ENCODE measurements around the gene FOXN1.
"Not testable (repeated sequence)": the region's sequence is repeated elsewhere in the genome, so short reads cannot be mapped to it uniquely, and the experiment has no call there.

The FOXN1 gene

GRCh38 chr17:28467456-28468025, 38.6 kb upstream of the FOXN1 start:
- TF ChIP-seq MAX (IDR thresholded peaks at IDR 0.05; ENCODE audit: low read depth, low read length) (no peak), POLR2A (IDR thresholded peaks at IDR 0.05; ENCODE audit: extremely low read depth, insufficient read length) (no peak), CTCF (IDR thresholded peaks at IDR 0.05; ENCODE audit: low read depth, low read length) (no peak), MYC (IDR thresholded peaks at IDR 0.05; ENCODE audit: low read depth, low read length) (no peak)
- DNase-seq (ENCODE audit: low read depth): peak; percentile 73
- peak overlapping the region; percentile 10 for H3K4me3 ChIP-seq (ENCODE audit: low read depth, low read length)

- H3K4me3 ChIP-seq (ENCODE audit: low read depth, low read length): not testable (repeated sequence)
- peak; percentile 31 for DNase-seq (ENCODE audit: low read depth)
Measured at GRCh38 chr17:28468033-28468735, 38.0 kb upstream of the FOXN1 start.

- DNase-seq (ENCODE audit: low read depth): no peak
Measured at GRCh38 chr17:28468781-28469180, 37.4 kb upstream of the FOXN1 start.

GRCh38 chr17:28469376-28469775, 36.8 kb upstream of the FOXN1 start:
- no peak for DNase-seq (ENCODE audit: low read depth)
- TF ChIP-seq CTCF (IDR thresholded peaks at IDR 0.05; ENCODE audit: low read depth, low read length) (no peak), MAX (IDR thresholded peaks at IDR 0.05; ENCODE audit: low read depth, low read length) (no peak), MYC (IDR thresholded peaks at IDR 0.05; ENCODE audit: low read depth, low read length) (no peak), POLR2A (IDR thresholded peaks at IDR 0.05; ENCODE audit: extremely low read depth, insufficient read length) (no peak)
- no peak overlapping the region for H3K4me3 ChIP-seq (ENCODE audit: low read depth, low read length)

More at GRCh38 chr17:28468781-28469180, 37.4 kb upstream of the FOXN1 start:
- TF ChIP-seq POLR2A (IDR thresholded peaks at IDR 0.05; ENCODE audit: extremely low read depth, insufficient read length): no peak
- TF ChIP-seq CTCF (IDR thresholded peaks at IDR 0.05; ENCODE audit: low read depth, low read length): no peak
- no peak for TF ChIP-seq MYC (IDR thresholded peaks at IDR 0.05; ENCODE audit: low read depth, low read length)
- no peak overlapping the region for H3K4me3 ChIP-seq (ENCODE audit: low read depth, low read length)

- DNase-seq (ENCODE audit: low read depth): no peak
- TF ChIP-seq POLR2A (IDR thresholded peaks at IDR 0.05; ENCODE audit: extremely low read depth, insufficient read length) (no peak), MYC (IDR thresholded peaks at IDR 0.05; ENCODE audit: low read depth, low read length) (no peak), MAX (IDR thresholded peaks at IDR 0.05; ENCODE audit: low read depth, low read length) (no peak), CTCF (IDR thresholded peaks at IDR 0.05; ENCODE audit: low read depth, low read length) (no peak)
- no peak overlapping the region for H3K4me3 ChIP-seq (ENCODE audit: low read depth, low read length)
Measured at GRCh38 chr17:28470266-28470913, 35.8 kb upstream of the FOXN1 start.

- no peak for DNase-seq (ENCODE audit: low read depth)
- H3K4me3 ChIP-seq (ENCODE audit: low read depth, low read length): no peak overlapping the region
- TF ChIP-seq CTCF (IDR thresholded peaks at IDR 0.05; ENCODE audit: low read depth, low read length): no peak
- no peak for TF ChIP-seq MAX (IDR thresholded peaks at IDR 0.05; ENCODE audit: low read depth, low read length)
- no peak for TF ChIP-seq MYC (IDR thresholded peaks at IDR 0.05; ENCODE audit: low read depth, low read length)
- no peak for TF ChIP-seq POLR2A (IDR thresholded peaks at IDR 0.05; ENCODE audit: extremely low read depth, insufficient read length)
Measured at GRCh38 chr17:28470914-28471366, 35.2 kb upstream of the FOXN1 start.

All from NB4 (cell line).